ENCODE data around the gene TSHZ3.

Gene TSHZ3

DNA sequence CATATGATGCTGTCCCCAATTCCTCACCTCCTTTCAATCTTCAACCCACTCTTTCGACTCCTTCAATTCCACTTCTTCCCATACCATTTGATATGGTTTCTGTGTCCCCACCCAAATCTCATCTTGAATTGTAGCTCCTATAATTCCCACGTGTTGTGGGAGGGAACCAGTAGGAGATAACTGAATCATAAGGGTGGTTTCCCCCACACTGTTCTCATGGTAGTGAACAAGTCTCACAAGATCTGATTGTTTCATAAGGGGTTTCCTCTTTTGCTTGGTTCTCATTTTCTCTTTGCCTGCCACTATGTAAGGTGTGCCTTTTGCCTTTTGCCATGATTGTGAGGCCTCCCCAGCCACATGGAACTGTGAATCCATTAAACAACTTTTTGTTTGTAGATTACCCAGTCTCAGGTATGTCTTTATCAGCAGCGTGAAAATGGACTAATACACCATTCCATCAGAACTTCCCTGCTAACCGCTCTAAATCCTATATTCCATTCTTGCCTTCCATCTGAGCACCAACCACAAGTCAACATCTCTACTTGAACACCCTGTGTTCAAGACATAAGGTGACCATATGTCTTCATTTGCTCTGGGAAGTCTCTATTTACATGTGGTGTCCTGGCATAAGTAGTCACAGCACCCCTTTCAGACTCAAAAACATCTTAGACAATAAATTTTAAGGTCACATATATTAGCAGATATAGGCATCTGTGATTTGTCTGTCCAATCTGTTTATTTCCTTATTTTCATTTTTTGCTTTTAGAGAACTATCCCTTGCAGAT, 122.9 kb downstream of the TSHZ3 start:
- DNase-seq (ENCODE audit: low spot score): no peak
- TF ChIP-seq, protein P1, sequence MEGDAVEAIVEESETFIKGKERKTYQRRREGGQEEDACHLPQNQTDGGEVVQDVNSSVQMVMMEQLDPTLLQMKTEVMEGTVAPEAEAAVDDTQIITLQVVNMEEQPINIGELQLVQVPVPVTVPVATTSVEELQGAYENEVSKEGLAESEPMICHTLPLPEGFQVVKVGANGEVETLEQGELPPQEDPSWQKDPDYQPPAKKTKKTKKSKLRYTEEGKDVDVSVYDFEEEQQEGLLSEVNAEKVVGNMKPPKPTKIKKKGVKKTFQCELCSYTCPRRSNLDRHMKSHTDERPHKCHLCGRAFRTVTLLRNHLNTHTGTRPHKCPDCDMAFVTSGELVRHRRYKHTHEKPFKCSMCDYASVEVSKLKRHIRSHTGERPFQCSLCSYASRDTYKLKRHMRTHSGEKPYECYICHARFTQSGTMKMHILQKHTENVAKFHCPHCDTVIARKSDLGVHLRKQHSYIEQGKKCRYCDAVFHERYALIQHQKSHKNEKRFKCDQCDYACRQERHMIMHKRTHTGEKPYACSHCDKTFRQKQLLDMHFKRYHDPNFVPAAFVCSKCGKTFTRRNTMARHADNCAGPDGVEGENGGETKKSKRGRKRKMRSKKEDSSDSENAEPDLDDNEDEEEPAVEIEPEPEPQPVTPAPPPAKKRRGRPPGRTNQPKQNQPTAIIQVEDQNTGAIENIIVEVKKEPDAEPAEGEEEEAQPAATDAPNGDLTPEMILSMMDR (IDR thresholded peaks at IDR 0.05; ENCODE audit: extremely low read depth, missing control alignments): no peak

Measured in GM20000 (cell line).